ENCODE results near the gene ANKS3.

DNA sequence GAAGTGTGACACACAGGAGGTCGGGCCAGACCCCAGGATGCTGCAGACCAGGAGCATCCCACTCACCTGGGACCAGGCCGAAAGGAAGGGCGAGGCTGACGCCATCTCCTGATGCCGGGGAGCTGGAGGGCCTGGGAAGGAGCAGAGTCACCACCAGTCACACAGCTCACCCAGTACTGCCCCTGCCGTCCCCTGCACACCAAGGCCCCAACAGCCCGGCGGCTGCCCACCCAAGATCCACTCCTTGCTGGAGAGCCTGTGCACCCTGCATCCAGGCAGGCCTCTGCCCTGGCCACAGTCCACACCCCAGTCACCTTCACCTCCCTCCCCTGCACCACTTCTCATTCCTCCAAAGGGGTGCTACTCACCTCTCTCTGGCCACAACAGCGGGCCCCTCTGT, 28.1 kb upstream of the ANKS3 start:
- TF ChIP-seq CTCF (IDR thresholded peaks at IDR 0.05), result no peak
- no peak for TF ChIP-seq EP300 (IDR thresholded peaks at IDR 0.05)
